Erythroblast (primary cell): ENCODE data around the gene CTSA.

ENCODE experiments used
- GATA1 ChIP-seq: IDR thresholded peaks from 2 replicates; pipeline ENCODE4 v1.6.1; 2011; ENCODE audit warnings: low read depth, mild to moderate bottlenecking, control low read depth, low read length, moderate library complexity
- POLR2A ChIP-seq: IDR thresholded peaks from 2 replicates; pipeline ENCODE4 v1.6.1; 2011; ENCODE audit warnings: mild to moderate bottlenecking, low read length

- TF ChIP-seq POLR2A, result peak; percentile 9
- TF ChIP-seq GATA1, result no peak
Observed at GRCh38 chr20:45911486-45912343, 20.6 kb downstream of the CTSA start, which contains the start of gene PLTP.
